Measurements from ENCODE around the gene PGGT1B. TPM values are rescaled to one million over a fixed set of nuclear protein-coding genes. Genes with fewer than 3 reads are reported as not detected.

The PGGT1B gene
- total and polyA plus RNA-seq, 2 donors: 6.0 to 26.8 TPM

- H3K27ac ChIP-seq (ENCODE audit: low read depth in 1 of 2, low read length in 1 of 2): peak within 1 kb of the TSS in 1 of 2 donors; percentile 59
- H3K9me3 ChIP-seq (ENCODE audit: control insufficient read depth in 2 of 2, insufficient read depth in 1 of 2, low read length in 1 of 2): no peaks in the 10 kb centered on the region
- DNase-seq (ENCODE audit: low read depth in 6 of 9, low spot score in 9 of 9): peak in 8 of 9 donors; percentile 16 to 78 (median 64)
- peaks cover 4 to 5% of the 10 kb centered on the region in 2 donors for H3K4me1 ChIP-seq (ENCODE audit: control insufficient read depth in 2 of 2, insufficient read depth in 2 of 2, low read length in 2 of 2)
- peaks cover 2% of the 10 kb centered on the region in 2 donors for H3K27me3 ChIP-seq (ENCODE audit: control insufficient read depth in 2 of 2, insufficient read depth in 1 of 2, low read length in 1 of 2)
- no peaks in the 10 kb centered on the region for H3K36me3 ChIP-seq (ENCODE audit: control insufficient read depth in 2 of 2, insufficient read depth in 2 of 2, low read length in 1 of 2)
- H3K4me3 ChIP-seq (ENCODE audit: low read length in 2 of 2): peak within 1 kb of the TSS; percentile 57 to 80
- WGBS: under 1% methylated on average over 83 of the region's 86 CpGs
These were observed 33.7 kb upstream of the PGGT1B start, which contains the start of gene CCDC112 for GRCh38 chr5:115296124-115297022. TSS of gene CCDC112 (minus strand) at chr5:115296654. CDS start at chr5:115296543, 111 bp downstream.

- DNase-seq (ENCODE audit: low read depth in 6 of 9, low spot score in 9 of 9): peak in 3 of 9 donors; percentile 1 to 9 (median 4)
- no peaks in the 10 kb centered on the region for H3K9me3 ChIP-seq (ENCODE audit: control insufficient read depth in 2 of 2, insufficient read depth in 1 of 2, low read length in 1 of 2)
- 22% methylated on average over 11 of the region's 11 CpGs for WGBS
- H3K4me3 ChIP-seq (ENCODE audit: low read length in 2 of 2): peak overlapping the region; percentile 57 to 80
- peaks cover 4 to 5% of the 10 kb centered on the region in 2 donors for H3K4me1 ChIP-seq (ENCODE audit: control insufficient read depth in 2 of 2, insufficient read depth in 2 of 2, low read length in 2 of 2)
- no peak overlapping the region for H3K27ac ChIP-seq (ENCODE audit: low read depth in 1 of 2, low read length in 1 of 2)
- H3K36me3 ChIP-seq (ENCODE audit: control insufficient read depth in 2 of 2, insufficient read depth in 2 of 2, low read length in 1 of 2): no peaks in the 10 kb centered on the region
- peaks cover 0 to 2% of the 10 kb centered on the region in 2 donors for H3K27me3 ChIP-seq (ENCODE audit: control insufficient read depth in 2 of 2, insufficient read depth in 1 of 2, low read length in 1 of 2)
These were observed 33.1 kb upstream of the PGGT1B start for GRCh38 chr5:115295777-115296123.

GRCh38 chr5:115291397-115291796 is 28.7 kb upstream of the PGGT1B start:
- Histone ChIP-seq H3K4me1 (ENCODE audit: control insufficient read depth in 2 of 2, insufficient read depth in 2 of 2, low read length in 2 of 2) (peaks cover 4 to 5% of the 10 kb centered on the region in 2 donors), H3K27me3 (ENCODE audit: control insufficient read depth in 2 of 2, insufficient read depth in 1 of 2, low read length in 1 of 2) (no peaks in the 10 kb centered on the region), H3K9me3 (ENCODE audit: control insufficient read depth in 2 of 2, insufficient read depth in 1 of 2, low read length in 1 of 2) (no peaks in the 10 kb centered on the region), H3K27ac (ENCODE audit: low read depth in 1 of 2, low read length in 1 of 2) (no peak overlapping the region), H3K4me3 (ENCODE audit: low read length in 2 of 2) (no peak overlapping the region), H3K36me3 (ENCODE audit: control insufficient read depth in 2 of 2, insufficient read depth in 2 of 2, low read length in 1 of 2) (no peaks in the 10 kb centered on the region)
- DNase-seq (ENCODE audit: low read depth in 6 of 9, low spot score in 9 of 9): no peak

GRCh38 chr5:115289104-115289503 is 26.4 kb upstream of the PGGT1B start:
- no peaks in the 10 kb centered on the region for H3K27me3 ChIP-seq (ENCODE audit: control insufficient read depth in 2 of 2, insufficient read depth in 1 of 2, low read length in 1 of 2)
- H3K36me3 ChIP-seq (ENCODE audit: control insufficient read depth in 2 of 2, insufficient read depth in 2 of 2, low read length in 1 of 2): no peaks in the 10 kb centered on the region
- H3K4me1 ChIP-seq (ENCODE audit: control insufficient read depth in 2 of 2, insufficient read depth in 2 of 2, low read length in 2 of 2): no peaks in the 10 kb centered on the region
- WGBS: 81% methylated on average over 4 of the region's 4 CpGs
- no peak overlapping the region for H3K27ac ChIP-seq (ENCODE audit: low read depth in 1 of 2, low read length in 1 of 2)
- no peak overlapping the region for H3K4me3 ChIP-seq (ENCODE audit: low read length in 2 of 2)
- no peaks in the 10 kb centered on the region for H3K9me3 ChIP-seq (ENCODE audit: control insufficient read depth in 2 of 2, insufficient read depth in 1 of 2, low read length in 1 of 2)
- DNase-seq (ENCODE audit: low read depth in 6 of 9, low spot score in 9 of 9): no peak

GRCh38 chr5:115284021-115284420 is 21.3 kb upstream of the PGGT1B start:
- H3K27me3 ChIP-seq (ENCODE audit: control insufficient read depth in 2 of 2, insufficient read depth in 1 of 2, low read length in 1 of 2): no peaks in the 10 kb centered on the region
- H3K27ac ChIP-seq (ENCODE audit: low read depth in 1 of 2, low read length in 1 of 2): no peak overlapping the region
- H3K4me3 ChIP-seq (ENCODE audit: low read length in 2 of 2): no peak overlapping the region
- DNase-seq (ENCODE audit: low read depth in 6 of 9, low spot score in 9 of 9): no peak
- H3K36me3 ChIP-seq (ENCODE audit: control insufficient read depth in 2 of 2, insufficient read depth in 2 of 2, low read length in 1 of 2): no peaks in the 10 kb centered on the region
- WGBS: 93% methylated on average over 1 of the region's 1 CpG
- H3K4me1 ChIP-seq (ENCODE audit: control insufficient read depth in 2 of 2, insufficient read depth in 2 of 2, low read length in 2 of 2): no peaks in the 10 kb centered on the region
- no peaks in the 10 kb centered on the region for H3K9me3 ChIP-seq (ENCODE audit: control insufficient read depth in 2 of 2, insufficient read depth in 1 of 2, low read length in 1 of 2)

GRCh38 chr5:115282131-115282530 is 19.5 kb upstream of the PGGT1B start:
- no peaks in the 10 kb centered on the region for H3K4me1 ChIP-seq (ENCODE audit: control insufficient read depth in 2 of 2, insufficient read depth in 2 of 2, low read length in 2 of 2)
- no peaks in the 10 kb centered on the region for H3K9me3 ChIP-seq (ENCODE audit: control insufficient read depth in 2 of 2, insufficient read depth in 1 of 2, low read length in 1 of 2)
- no peaks in the 10 kb centered on the region for H3K36me3 ChIP-seq (ENCODE audit: control insufficient read depth in 2 of 2, insufficient read depth in 2 of 2, low read length in 1 of 2)
- no peaks in the 10 kb centered on the region for H3K27me3 ChIP-seq (ENCODE audit: control insufficient read depth in 2 of 2, insufficient read depth in 1 of 2, low read length in 1 of 2)
- H3K27ac ChIP-seq (ENCODE audit: low read depth in 1 of 2, low read length in 1 of 2): no peak overlapping the region
- no peak overlapping the region for H3K4me3 ChIP-seq (ENCODE audit: low read length in 2 of 2)
- 90% methylated on average over 1 of the region's 1 CpG for WGBS
- no peak for DNase-seq (ENCODE audit: low read depth in 6 of 9, low spot score in 9 of 9)

- no peaks in the 10 kb centered on the region for H3K4me1 ChIP-seq (ENCODE audit: control insufficient read depth in 2 of 2, insufficient read depth in 2 of 2, low read length in 2 of 2)
- H3K36me3 ChIP-seq (ENCODE audit: control insufficient read depth in 2 of 2, insufficient read depth in 2 of 2, low read length in 1 of 2): peaks cover 0 to 3% of the 10 kb centered on the region in 2 donors
- no peak overlapping the region for H3K27ac ChIP-seq (ENCODE audit: low read depth in 1 of 2, low read length in 1 of 2)
- no peak for DNase-seq (ENCODE audit: low read depth in 6 of 9, low spot score in 9 of 9)
- 97% methylated on average over 3 of the region's 3 CpGs for WGBS
- H3K27me3 ChIP-seq (ENCODE audit: control insufficient read depth in 2 of 2, insufficient read depth in 1 of 2, low read length in 1 of 2): no peaks in the 10 kb centered on the region
- no peak overlapping the region for H3K4me3 ChIP-seq (ENCODE audit: low read length in 2 of 2)
- no peaks in the 10 kb centered on the region for H3K9me3 ChIP-seq (ENCODE audit: control insufficient read depth in 2 of 2, insufficient read depth in 1 of 2, low read length in 1 of 2)
These were observed 11.9 kb upstream of the PGGT1B start for GRCh38 chr5:115274584-115274983.

- Histone ChIP-seq H3K27me3 (ENCODE audit: control insufficient read depth in 2 of 2, insufficient read depth in 1 of 2, low read length in 1 of 2) (no peaks in the 10 kb centered on the region), H3K27ac (ENCODE audit: low read depth in 1 of 2, low read length in 1 of 2) (no peak overlapping the region), H3K4me1 (ENCODE audit: control insufficient read depth in 2 of 2, insufficient read depth in 2 of 2, low read length in 2 of 2) (no peaks in the 10 kb centered on the region), H3K36me3 (ENCODE audit: control insufficient read depth in 2 of 2, insufficient read depth in 2 of 2, low read length in 1 of 2) (peaks cover 0 to 3% of the 10 kb centered on the region in 2 donors), H3K9me3 (ENCODE audit: control insufficient read depth in 2 of 2, insufficient read depth in 1 of 2, low read length in 1 of 2) (no peaks in the 10 kb centered on the region), H3K4me3 (ENCODE audit: low read length in 2 of 2) (no peak overlapping the region)
- WGBS: 90% methylated on average over 3 of the region's 3 CpGs
- no peak for DNase-seq (ENCODE audit: low read depth in 6 of 9, low spot score in 9 of 9)
These were observed 9.8 kb upstream of the PGGT1B start for GRCh38 chr5:115272297-115272958.
